PC-3 (cell line): ENCODE data around the gene TRIM58. TPM values are rescaled to one million over a fixed set of nuclear protein-coding genes. Genes with fewer than 3 reads are reported as not detected.
A peak's percentile ranks its signal among the peaks of the same experiment; 100 is the strongest.

Source experiments
- ATAC-seq: fragments of 200-7000 bp; cut with Tn5 transposase; 2 replicates; pipeline ENCODE4 v1.9.1; 2020; ENCODE audit warnings: mild to moderate bottlenecking, moderate library complexity
- BruUV-seq: library from RNA; stranded (reverse); fragments of 400-500 nt; replicated peaks from 2 replicates; lab custom pipeline; 2021; lab: Mats Ljungman, UMichigan
- CTCF ChIA-PET: fragments of 300-600 bp; sonication (Branson Sonifier 250); formaldehyde crosslinking; loops from one replicate; lab custom pipeline; 2022; ENCODE audit warnings: antibody characterized with exemption; lab: Charles Lee
- POLR2A ChIA-PET: fragments of 300-600 bp; sonication (Branson Sonifier 250); formaldehyde crosslinking; loops from one replicate; lab custom pipeline; 2022; ENCODE audit warnings: antibody characterized with exemption; ENCODE audit not compliant: unreplicated experiment; lab: Charles Lee
- DNase-seq: peaks from one replicate; pipeline ENCODE4 v3.0.0-alpha.2; 2015
- H2AFZ ChIP-seq: fragments of 300-600 bp; sonication (generic); 2 replicates; pipeline ENCODE4 v1.6.0; 2016; ENCODE audit warnings: antibody characterized with exemption, low read length
- H3F3A ChIP-seq: fragments of 300-600 bp; sonication (generic); one replicate; pipeline ENCODE4 v1.6.0; 2017; ENCODE audit warnings: antibody characterized with exemption, low read length, control low read depth, mild to moderate bottlenecking; ENCODE audit not compliant: unreplicated experiment
- H3K27ac ChIP-seq: fragments of 300-600 bp; sonication (generic); 2 replicates; pipeline ENCODE4 v1.5.1; 2016; ENCODE audit warnings: mild to moderate bottlenecking, low read length
- H3K27me3 ChIP-seq: fragments of 300-600 bp; sonication (generic); 2 replicates; pipeline ENCODE4 v1.6.1; 2016; ENCODE audit warnings: low read length, mixed read lengths
- H3K36me3 ChIP-seq: fragments of 300-600 bp; sonication (generic); 2 replicates; pipeline ENCODE4 v1.6.1; 2016; ENCODE audit warnings: low read depth, mixed run types, low read length, mixed read lengths
- H3K4me1 ChIP-seq: fragments of 300-600 bp; sonication (generic); 2 replicates; pipeline ENCODE4 v1.5.1; 2016; ENCODE audit warnings: low read length; ENCODE audit not compliant: insufficient read depth
- H3K4me2 ChIP-seq: fragments of 300-600 bp; sonication (generic); 2 replicates; pipeline ENCODE4 v1.6.0; 2016; ENCODE audit warnings: low read length
- H3K4me3 ChIP-seq: fragments of 300-600 bp; sonication (generic); 2 replicates; pipeline ENCODE4 v1.5.1; 2016; ENCODE audit warnings: mild to moderate bottlenecking, low read length, mixed read lengths
- H3K79me2 ChIP-seq: fragments of 300-600 bp; sonication (generic); 2 replicates; pipeline ENCODE4 v1.6.1; 2017; ENCODE audit warnings: low read length, mixed read lengths
- H3K9ac ChIP-seq: fragments of 300-600 bp; sonication (generic); 2 replicates; pipeline ENCODE4 v1.6.0; 2016; ENCODE audit warnings: mild to moderate bottlenecking, low read length
- H3K9me2 ChIP-seq: fragments of 300-600 bp; sonication (generic); replicated peaks from 2 replicates; pipeline ENCODE4 v1.6.1; 2016; ENCODE audit warnings: mixed run types, low read length, mixed read lengths
- H3K9me3 ChIP-seq: fragments of 300-600 bp; sonication (generic); 2 replicates; pipeline ENCODE4 v1.6.1; 2016; ENCODE audit warnings: low read length, mixed read lengths
- H4K20me1 ChIP-seq: fragments of 300-600 bp; sonication (generic); 2 replicates; pipeline ENCODE4 v1.6.1; 2016; ENCODE audit warnings: low read length, mixed read lengths
- EZH2 ChIP-seq: fragments of 300-600 bp; sonication (generic); IDR thresholded peaks from one replicate; pipeline ENCODE4 v1.6.1; 2017; ENCODE audit warnings: antibody characterized with exemption, mild to moderate bottlenecking, low read length; ENCODE audit not compliant: unreplicated experiment
- EZH2phosphoT487 ChIP-seq: fragments of 300-600 bp; sonication (generic); IDR thresholded peaks from 2 replicates; pipeline ENCODE4 v1.6.1; 2018; ENCODE audit warnings: mild to moderate bottlenecking, antibody characterized with exemption, low read length, borderline replicate concordance
- intact Hi-C: fragments of 100-400 bp; cut with micrococcal nuclease; formaldehyde crosslinking; loops from 2 replicates; pipeline ENCODE4 v1.9.0; 2023
- total RNA-seq: library from RNA; depleted of rRNA; stranded (reverse); fragments of >200 nt; gene quantifications from 2 replicates; pipeline ENCODE4 v1.2.3, GENCODE V29; 2014
- TF ChIP-seq, protein P1 (sequence below): fragments of 300-600 bp; sonication (generic); conservative IDR thresholded peaks from 2 replicates; pipeline ENCODE4 v1.5.1; 2017; ENCODE audit warnings: antibody characterized with exemption, low read depth, mild to moderate bottlenecking, low read length

TRIM58 gene
- total RNA-seq, 1 experiment from 2014 or later = 22.7 TPM

GRCh38 chr1:247914941-247915662 is 58.1 kb downstream of the TRIM58 start:
- no peaks in the 10 kb centered on the region for H3K36me3 ChIP-seq
- H3K4me3 ChIP-seq = peak overlapping the region; percentile 39
- ChIA-PET POLR2A (no interaction called here), CTCF (interaction anchor here (0.9 kb wide), 1 partner anchor 8 kb away, joined by 5 read pairs; no protein-coding TSS in a partner anchor)
- no peak for TF ChIP-seq EZH2
- TF ChIP-seq EZH2phosphoT487 = no peak
- TF ChIP-seq, protein P1, sequence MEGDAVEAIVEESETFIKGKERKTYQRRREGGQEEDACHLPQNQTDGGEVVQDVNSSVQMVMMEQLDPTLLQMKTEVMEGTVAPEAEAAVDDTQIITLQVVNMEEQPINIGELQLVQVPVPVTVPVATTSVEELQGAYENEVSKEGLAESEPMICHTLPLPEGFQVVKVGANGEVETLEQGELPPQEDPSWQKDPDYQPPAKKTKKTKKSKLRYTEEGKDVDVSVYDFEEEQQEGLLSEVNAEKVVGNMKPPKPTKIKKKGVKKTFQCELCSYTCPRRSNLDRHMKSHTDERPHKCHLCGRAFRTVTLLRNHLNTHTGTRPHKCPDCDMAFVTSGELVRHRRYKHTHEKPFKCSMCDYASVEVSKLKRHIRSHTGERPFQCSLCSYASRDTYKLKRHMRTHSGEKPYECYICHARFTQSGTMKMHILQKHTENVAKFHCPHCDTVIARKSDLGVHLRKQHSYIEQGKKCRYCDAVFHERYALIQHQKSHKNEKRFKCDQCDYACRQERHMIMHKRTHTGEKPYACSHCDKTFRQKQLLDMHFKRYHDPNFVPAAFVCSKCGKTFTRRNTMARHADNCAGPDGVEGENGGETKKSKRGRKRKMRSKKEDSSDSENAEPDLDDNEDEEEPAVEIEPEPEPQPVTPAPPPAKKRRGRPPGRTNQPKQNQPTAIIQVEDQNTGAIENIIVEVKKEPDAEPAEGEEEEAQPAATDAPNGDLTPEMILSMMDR = no peak
- no TSS peak for BruUV-seq
- H3K9ac ChIP-seq = no peak overlapping the region
- no peaks in the 10 kb centered on the region for H3K9me2 ChIP-seq
- peak overlapping the region; percentile 18; the same call in 1 of the 2 replicates for H2AFZ ChIP-seq
- H3K9me3 ChIP-seq = no peaks in the 10 kb centered on the region
- peak overlapping the region; percentile 45 for H3K27ac ChIP-seq
- H3K4me1 ChIP-seq = peaks cover 25% of the 10 kb centered on the region
- intact Hi-C loops = loop anchor here (1.0 to 10.0 kb wide), 4 partner anchors 56 to 340 kb away; partner anchors contain the start of gene OR14A2
- peak overlapping the region; percentile 72 for H3K4me2 ChIP-seq
- DNase-seq (peak; percentile 93), ATAC-seq (peak; percentile 90)
- no peaks in the 10 kb centered on the region for H3K27me3 ChIP-seq
- H3K79me2 ChIP-seq = no peaks in the 10 kb centered on the region
- H4K20me1 ChIP-seq = no peaks in the 10 kb centered on the region
- H3F3A ChIP-seq = no peaks in the 10 kb centered on the region

DNA sequence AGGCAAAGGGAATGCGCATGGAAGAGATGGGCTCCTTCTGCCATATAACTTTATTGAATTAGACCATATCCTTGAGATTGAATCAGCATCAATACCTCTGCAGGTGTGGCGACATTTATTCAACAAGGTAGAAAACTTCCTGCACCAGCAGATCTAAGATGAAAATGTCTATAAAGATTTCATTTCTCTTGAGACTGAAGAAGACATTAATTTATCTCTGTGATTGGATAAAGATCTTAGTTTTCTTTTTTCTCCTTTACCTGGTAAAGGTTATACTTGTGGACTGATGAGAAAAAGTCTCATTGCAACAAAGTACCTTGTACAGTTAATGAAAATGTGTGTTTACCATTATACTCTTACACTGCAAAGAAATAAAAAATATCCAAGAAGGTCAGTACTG is 63.0 kb downstream of the TRIM58 start, which contains the start of gene OR2T8:
OR2T8 (plus strand) TSS at position 301 of the 400 bp plus-strand sequence. CDS start 766 bp downstream, outside the sequence.
- no peaks in the 10 kb centered on the region for H3K9me2 ChIP-seq
- no peaks in the 10 kb centered on the region for H3K79me2 ChIP-seq
- no peak within 1 kb of the TSS for H3K4me2 ChIP-seq
- peaks cover 13% of the 10 kb centered on the region for H3K4me1 ChIP-seq
- BruUV-seq = no TSS peak
- TF ChIP-seq EZH2 (no peak), EZH2phosphoT487 (no peak)
- TF ChIP-seq, protein P1 = no peak
- ATAC-seq = no peak
- intact Hi-C loops = loop anchor here (5.0 to 10.0 kb wide), 2 partner anchors 173 to 345 kb away; partner anchors contain the start of gene OR14A2
- ChIA-PET POLR2A (no interaction called here), CTCF (no interaction called here)
- H3K27ac ChIP-seq = no peak within 1 kb of the TSS
- no peak within 1 kb of the TSS for H3K4me3 ChIP-seq
- H4K20me1 ChIP-seq = no peaks in the 10 kb centered on the region
- H2AFZ ChIP-seq = no peak within 1 kb of the TSS
- H3K36me3 ChIP-seq = no peaks in the 10 kb centered on the region
- DNase-seq = no peak
- H3K9me3 ChIP-seq = no peaks in the 10 kb centered on the region
- no peaks in the 10 kb centered on the region for H3K27me3 ChIP-seq
- H3F3A ChIP-seq = no peaks in the 10 kb centered on the region
- H3K9ac ChIP-seq = no peak within 1 kb of the TSS

DNA sequence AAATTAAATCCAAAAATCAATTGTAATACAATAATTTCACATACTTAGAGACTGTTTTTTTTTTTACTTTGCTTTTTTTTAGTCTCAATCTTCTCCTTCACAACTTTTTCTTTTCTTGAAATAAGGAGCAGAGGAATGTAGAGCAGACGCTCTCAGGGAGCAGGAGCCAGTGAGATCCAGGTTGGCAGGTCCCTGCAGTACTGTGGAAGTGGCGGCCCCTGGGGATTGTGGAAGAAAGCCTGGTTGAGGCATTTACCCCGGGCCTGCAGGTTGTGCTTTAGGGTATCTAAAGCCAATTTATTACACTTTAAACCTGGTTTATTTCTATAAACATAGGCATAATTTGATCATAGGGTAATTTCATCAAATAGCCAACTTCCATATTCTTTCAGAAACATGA is 67.0 kb downstream of the TRIM58 start:
- ATAC-seq = no peak
- CTCF ChIA-PET = no interaction called here
- no peak overlapping the region for H3K4me2 ChIP-seq

More for the DNA sequence above, 67.0 kb downstream of the TRIM58 start:
- Histone ChIP-seq H2AFZ (no peak overlapping the region), H3K9me2 (no peaks in the 10 kb centered on the region), H3F3A (no peaks in the 10 kb centered on the region), H3K9ac (no peak overlapping the region), H3K79me2 (no peaks in the 10 kb centered on the region), H3K4me1 (no peaks in the 10 kb centered on the region), H4K20me1 (no peaks in the 10 kb centered on the region), H3K9me3 (no peaks in the 10 kb centered on the region), H3K27me3 (no peaks in the 10 kb centered on the region), H3K27ac (no peak overlapping the region), H3K36me3 (no peaks in the 10 kb centered on the region), H3K4me3 (no peak overlapping the region)
- BruUV-seq = no TSS peak
- no peak for DNase-seq
- POLR2A ChIA-PET = no interaction called here
- TF ChIP-seq EZH2phosphoT487 (no peak), EZH2 (no peak)
- TF ChIP-seq, protein P1 = 0 out of 2 replicates have a peak, but pooled peaks have one; percentile 20
- intact Hi-C loops = no loop called here
